ENCODE results near the gene CELSR1.

The CELSR1 gene

DNA sequence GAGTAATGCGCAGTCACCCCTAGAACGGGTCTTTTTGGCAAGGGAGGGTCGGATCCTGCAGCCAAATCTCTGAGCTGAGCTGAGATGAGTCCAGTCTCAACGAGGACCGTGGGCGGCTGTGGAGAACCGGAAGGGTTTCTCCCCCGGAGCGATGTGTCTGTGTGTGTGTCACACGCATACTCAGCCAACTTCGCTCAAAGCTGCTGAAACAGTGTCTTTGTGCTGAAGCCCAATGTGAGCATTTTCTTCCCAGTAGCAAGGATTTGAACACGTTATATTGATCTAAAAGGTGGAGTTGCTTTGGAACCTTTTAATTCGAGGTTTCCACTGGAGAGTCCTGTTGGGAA, 1.4 kb upstream of the CELSR1 start:
- ATAC-seq (replicated peaks): no peak
- H3K4me1 Mint-ChIP-seq (ENCODE audit: low read depth in 2 of 2): peaks cover 6 to 10% of the 10 kb centered on the region in 2 donors
- peaks cover 33 to 65% of the 10 kb centered on the region in 2 donors for H3K27me3 Mint-ChIP-seq
- H3K27ac Mint-ChIP-seq: no peak overlapping the region
- no peaks in the 10 kb centered on the region for H3K36me3 Mint-ChIP-seq (ENCODE audit: insufficient read depth)
- DNase-seq: no peak
- no peaks in the 10 kb centered on the region for H3K9me3 Mint-ChIP-seq
- H3K4me3 Mint-ChIP-seq: peak overlapping the region; percentile 18 to 64

GRCh38 chr22:46537946-46538813, 760 bp upstream of the CELSR1 start:
- ATAC-seq (replicated peaks) (no peak), DNase-seq (no peak)
- H3K27me3 Mint-ChIP-seq: peaks cover 29 to 59% of the 10 kb centered on the region in 2 donors
- H3K9me3 Mint-ChIP-seq: no peaks in the 10 kb centered on the region
- H3K27ac Mint-ChIP-seq: no peak overlapping the region
- peaks cover 6 to 10% of the 10 kb centered on the region in 2 donors for H3K4me1 Mint-ChIP-seq (ENCODE audit: low read depth in 2 of 2)
- H3K36me3 Mint-ChIP-seq (ENCODE audit: insufficient read depth): no peaks in the 10 kb centered on the region
- peak overlapping the region; percentile 18 to 64 for H3K4me3 Mint-ChIP-seq

GRCh38 chr22:46536537-46537224, 739 bp downstream of the CELSR1 start:
- Mint-ChIP-seq H3K9me3 (no peaks in the 10 kb centered on the region), H3K27me3 (peaks cover 31 to 52% of the 10 kb centered on the region in 2 donors), H3K27ac (no peak overlapping the region), H3K4me3 (no peak overlapping the region), H3K4me1 (ENCODE audit: low read depth in 2 of 2) (peaks cover 6 to 9% of the 10 kb centered on the region in 2 donors), H3K36me3 (ENCODE audit: insufficient read depth) (no peaks in the 10 kb centered on the region)
- DNase-seq: no peak
- no peak for ATAC-seq (replicated peaks)

GRCh38 chr22:46535876-46536536, 1.4 kb downstream of the CELSR1 start:
- H3K27ac Mint-ChIP-seq: no peak overlapping the region
- H3K4me3 Mint-ChIP-seq: peak overlapping the region in 1 of 2 donors; percentile 60
- no peaks in the 10 kb centered on the region for H3K36me3 Mint-ChIP-seq (ENCODE audit: insufficient read depth)
- ATAC-seq (replicated peaks) (no peak), DNase-seq (no peak)
- H3K27me3 Mint-ChIP-seq: peaks cover 31 to 45% of the 10 kb centered on the region in 2 donors
- H3K4me1 Mint-ChIP-seq (ENCODE audit: low read depth in 2 of 2): peaks cover 6 to 9% of the 10 kb centered on the region in 2 donors
- H3K9me3 Mint-ChIP-seq: no peaks in the 10 kb centered on the region

DNA sequence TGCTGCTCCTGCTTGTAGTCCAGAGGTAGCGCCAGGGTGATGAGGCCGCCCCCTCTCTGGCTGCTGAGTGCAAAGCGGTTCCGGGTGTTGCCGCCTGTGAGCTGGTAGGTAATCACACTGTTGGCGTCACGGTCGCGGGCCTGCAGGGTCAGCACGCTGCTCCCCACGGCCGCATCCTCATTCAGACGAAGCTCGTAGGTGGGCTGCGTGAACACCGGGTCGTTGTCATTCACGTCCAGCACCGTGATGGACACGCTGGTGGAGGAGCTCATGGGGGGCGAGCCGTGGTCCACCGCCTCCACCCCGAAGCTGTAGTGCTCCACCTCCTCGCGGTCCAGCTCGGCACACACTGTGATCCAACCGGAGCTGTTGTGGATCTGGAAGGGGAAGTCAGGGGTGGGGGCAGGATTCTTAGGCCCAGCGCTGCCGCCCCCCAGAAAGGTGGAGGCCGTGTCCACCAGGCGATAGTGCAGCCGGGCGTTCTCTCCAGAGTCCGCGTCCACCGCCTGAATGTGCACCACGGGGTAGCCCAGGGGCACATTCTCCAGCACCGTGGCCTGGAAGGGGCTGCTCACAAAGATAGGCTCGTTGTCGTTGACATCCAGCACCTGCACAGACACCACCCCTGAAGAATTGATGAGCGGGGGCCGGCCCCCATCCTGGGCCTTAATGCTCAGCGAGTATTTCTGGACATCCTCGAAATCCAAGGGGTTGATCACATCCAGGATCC, 2.4 kb downstream of the CELSR1 start:
- no peaks in the 10 kb centered on the region for H3K9me3 Mint-ChIP-seq
- DNase-seq: no peak
- ATAC-seq (replicated peaks): no peak
- H3K36me3 Mint-ChIP-seq (ENCODE audit: insufficient read depth): no peaks in the 10 kb centered on the region
- peaks cover 6 to 9% of the 10 kb centered on the region in 2 donors for H3K4me1 Mint-ChIP-seq (ENCODE audit: low read depth in 2 of 2)
- peaks cover 24 to 35% of the 10 kb centered on the region in 2 donors for H3K27me3 Mint-ChIP-seq
- H3K27ac Mint-ChIP-seq: no peak overlapping the region
- H3K4me3 Mint-ChIP-seq: peak overlapping the region in 1 of 2 donors; percentile 60

GRCh38 chr22:46534177-46534776, 3.1 kb downstream of the CELSR1 start:
- DNase-seq (no peak), ATAC-seq (replicated peaks) (no peak)
- no peaks in the 10 kb centered on the region for H3K9me3 Mint-ChIP-seq
- H3K4me3 Mint-ChIP-seq: no peak overlapping the region
- peaks cover 6 to 9% of the 10 kb centered on the region in 2 donors for H3K4me1 Mint-ChIP-seq (ENCODE audit: low read depth in 2 of 2)
- no peaks in the 10 kb centered on the region for H3K36me3 Mint-ChIP-seq (ENCODE audit: insufficient read depth)
- peaks cover 18 to 27% of the 10 kb centered on the region in 2 donors for H3K27me3 Mint-ChIP-seq
- H3K27ac Mint-ChIP-seq: no peak overlapping the region

DNA sequence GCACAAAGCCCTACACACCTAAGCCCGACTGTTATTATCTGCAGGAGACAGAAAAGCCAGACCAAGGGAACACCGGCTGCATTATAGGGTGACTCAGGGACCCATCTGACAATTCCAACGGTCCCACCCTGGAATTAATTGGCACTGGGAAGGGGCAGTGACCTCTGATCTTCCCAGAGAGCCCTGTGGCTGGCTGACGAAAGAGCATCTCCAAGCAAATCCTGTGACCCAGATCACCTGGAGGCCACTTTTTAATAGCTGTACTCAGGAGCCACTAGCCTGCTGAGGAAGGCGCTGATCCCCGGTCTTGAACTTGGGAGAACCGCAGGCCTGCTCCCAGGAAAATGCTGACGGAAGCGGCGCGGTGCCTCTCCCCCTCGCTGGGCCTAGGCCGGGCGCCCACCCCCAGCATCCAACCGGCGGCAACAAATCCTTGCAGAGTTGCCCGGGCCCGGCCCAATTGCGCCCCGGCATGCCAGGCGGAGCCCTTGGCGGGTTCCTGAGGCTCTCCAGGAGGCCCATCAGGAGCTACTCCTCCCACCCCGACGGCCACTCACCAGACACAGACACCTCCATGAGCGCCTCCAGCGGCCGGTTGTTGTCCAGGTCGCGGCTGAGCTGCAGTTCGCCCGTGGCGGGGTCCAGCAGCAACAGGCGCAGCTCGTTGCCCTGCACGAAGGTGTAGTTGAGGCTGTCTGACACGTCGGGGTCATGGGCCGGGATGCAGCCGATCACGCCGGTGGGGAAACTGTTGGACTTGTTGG, 4.2 kb downstream of the CELSR1 start:
- H3K4me3 Mint-ChIP-seq: no peak overlapping the region
- H3K9me3 Mint-ChIP-seq: no peaks in the 10 kb centered on the region
- no peak for ATAC-seq (replicated peaks)
- peaks cover 8 to 17% of the 10 kb centered on the region in 2 donors for H3K27me3 Mint-ChIP-seq
- DNase-seq: no peak
- no peaks in the 10 kb centered on the region for H3K36me3 Mint-ChIP-seq (ENCODE audit: insufficient read depth)
- H3K4me1 Mint-ChIP-seq (ENCODE audit: low read depth in 2 of 2): peaks cover 3% of the 10 kb centered on the region in 2 donors
- H3K27ac Mint-ChIP-seq: no peak overlapping the region

GRCh38 chr22:46532416-46532815, 5.0 kb downstream of the CELSR1 start:
- Mint-ChIP-seq H3K4me1 (ENCODE audit: low read depth in 2 of 2) (peaks cover 0 to 3% of the 10 kb centered on the region in 2 donors), H3K9me3 (no peaks in the 10 kb centered on the region), H3K36me3 (ENCODE audit: insufficient read depth) (no peaks in the 10 kb centered on the region), H3K27ac (no peak overlapping the region), H3K27me3 (peaks cover 10 to 20% of the 10 kb centered on the region in 2 donors), H3K4me3 (no peak overlapping the region)
- ATAC-seq (replicated peaks) (no peak), DNase-seq (no peak)

DNA sequence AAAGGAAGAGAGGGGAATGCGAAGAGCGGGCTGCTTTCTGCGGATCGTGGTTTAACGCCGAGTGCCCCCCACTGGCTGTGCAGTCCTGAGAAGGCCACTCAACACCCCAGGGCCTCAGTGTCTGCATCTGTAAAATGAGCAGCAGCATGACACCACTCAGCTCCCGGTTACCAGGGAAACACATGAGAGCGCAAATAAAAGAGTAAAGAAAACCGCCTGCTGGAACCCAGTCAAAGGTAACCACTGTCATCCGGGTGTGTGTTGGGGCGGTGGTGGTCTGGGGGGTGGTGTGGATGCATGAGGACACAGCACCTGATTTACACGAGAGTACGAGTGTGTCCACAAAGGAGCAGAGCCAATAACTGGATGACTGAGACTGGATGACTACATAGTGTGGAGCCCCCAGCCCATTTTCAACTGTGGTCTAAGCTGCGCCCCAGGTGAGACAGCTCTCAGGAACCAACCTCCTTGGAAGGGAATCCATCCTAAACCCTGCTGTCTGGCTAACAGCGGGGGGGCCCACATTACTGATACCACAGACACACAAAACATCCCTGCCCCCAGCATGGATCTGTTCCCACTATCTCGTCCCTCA, 5.7 kb downstream of the CELSR1 start:
- no peak for ATAC-seq (replicated peaks)
- H3K27ac Mint-ChIP-seq: no peak overlapping the region

GRCh38 chr22:46528121-46528610, 9.3 kb downstream of the CELSR1 start:
- peaks cover 0 to 3% of the 10 kb centered on the region in 2 donors for H3K4me1 Mint-ChIP-seq (ENCODE audit: low read depth in 2 of 2)
- no peaks in the 10 kb centered on the region for H3K36me3 Mint-ChIP-seq (ENCODE audit: insufficient read depth)
- H3K9me3 Mint-ChIP-seq: no peaks in the 10 kb centered on the region
- no peak overlapping the region for H3K4me3 Mint-ChIP-seq
- H3K27me3 Mint-ChIP-seq: peaks cover 29 to 44% of the 10 kb centered on the region in 2 donors
- ATAC-seq (replicated peaks) (no peak), DNase-seq (no peak)
- H3K27ac Mint-ChIP-seq: no peak overlapping the region

More for the DNA sequence above, 5.7 kb downstream of the CELSR1 start:
- DNase-seq: no peak
- Mint-ChIP-seq H3K9me3 (no peaks in the 10 kb centered on the region), H3K36me3 (ENCODE audit: insufficient read depth) (no peaks in the 10 kb centered on the region), H3K4me1 (ENCODE audit: low read depth in 2 of 2) (peaks cover 0 to 3% of the 10 kb centered on the region in 2 donors), H3K4me3 (no peak overlapping the region), H3K27me3 (peaks cover 17 to 27% of the 10 kb centered on the region in 2 donors)

- Mint-ChIP-seq H3K4me3 (no peak overlapping the region), H3K9me3 (no peaks in the 10 kb centered on the region), H3K36me3 (ENCODE audit: insufficient read depth) (no peaks in the 10 kb centered on the region), H3K4me1 (ENCODE audit: low read depth in 2 of 2) (no peaks in the 10 kb centered on the region), H3K27ac (no peak overlapping the region), H3K27me3 (peaks cover 27 to 36% of the 10 kb centered on the region in 2 donors)
- DNase-seq: no peak
- no peak for ATAC-seq (replicated peaks)
These were observed 11.1 kb downstream of the CELSR1 start for GRCh38 chr22:46526244-46526839.
